H9 (cell line): ENCODE measurements around the gene MGAT4C. TPM values are rescaled to one million over a fixed set of nuclear protein-coding genes. Genes with fewer than 3 reads are reported as not detected.
A peak's percentile ranks its signal among the peaks of the same experiment; 100 is the strongest.

Experiments
- DNase-seq: peaks from one replicate; pipeline ENCODE4 v3.0.0-alpha.2; 2017
- H2AFZ ChIP-seq: one replicate; pipeline ENCODE4 v1.6.1; 2013; ENCODE audit warnings: mild to moderate bottlenecking, low read length, control low read depth, moderate library complexity
- H2AK5ac ChIP-seq: 2 replicates; pipeline ENCODE4 v1.6.1; 2013; ENCODE audit warnings: low read length, control low read depth, mixed read lengths; ENCODE audit not compliant: insufficient read length
- H2BK120ac ChIP-seq: one replicate; pipeline ENCODE4 v1.6.1; 2013; ENCODE audit warnings: low read depth, mild to moderate bottlenecking, low read length, control low read depth, inconsistent platforms; ENCODE audit not compliant: poor library complexity, severe bottlenecking
- H2BK12ac ChIP-seq: 2 replicates; pipeline ENCODE4 v1.6.1; 2013; ENCODE audit warnings: low read length, control low read depth, mixed read lengths, low read depth; ENCODE audit not compliant: insufficient read length
- H2BK15ac ChIP-seq: 2 replicates; pipeline ENCODE4 v1.6.1; 2013; ENCODE audit warnings: low read depth, low read length, control low read depth
- H2BK20ac ChIP-seq: one replicate; pipeline ENCODE4 v1.6.1; 2013; ENCODE audit warnings: low read depth, mild to moderate bottlenecking, low read length, control low read depth, inconsistent platforms; ENCODE audit not compliant: poor library complexity, severe bottlenecking
- H2BK5ac ChIP-seq: 2 replicates; pipeline ENCODE4 v1.6.1; 2013; ENCODE audit warnings: low read length, control low read depth, mixed read lengths; ENCODE audit not compliant: insufficient read length
- H3K14ac ChIP-seq: 2 replicates; pipeline ENCODE4 v1.6.1; 2013; ENCODE audit warnings: low read length, control low read depth; ENCODE audit not compliant: insufficient read depth
- H3K18ac ChIP-seq: 2 replicates; pipeline ENCODE4 v1.6.1; 2013; ENCODE audit warnings: low read depth, mild to moderate bottlenecking, mixed read lengths, low read length, control low read depth; ENCODE audit not compliant: insufficient read length
- H3K23ac ChIP-seq: 2 replicates; pipeline ENCODE4 v1.6.1; 2013; ENCODE audit warnings: low read length, control low read depth, mixed read lengths, low read depth; ENCODE audit not compliant: insufficient read length
- H3K23me2 ChIP-seq: 2 replicates; pipeline ENCODE4 v1.6.1; 2013; ENCODE audit warnings: low read depth, mild to moderate bottlenecking, mixed read lengths, low read length, control low read depth; ENCODE audit not compliant: insufficient read length, poor library complexity, severe bottlenecking
- H3K27ac ChIP-seq: 2 replicates; pipeline ENCODE4 v1.5.1; 2013; ENCODE audit warnings: low read length, control low read depth, mixed read lengths, low read depth; ENCODE audit not compliant: insufficient read length
- H3K27me3 ChIP-seq: 2 replicates; pipeline ENCODE4 v1.6.1; 2013; ENCODE audit warnings: low read length, control low read depth, inconsistent platforms; ENCODE audit not compliant: insufficient read depth
- H3K4ac ChIP-seq: 2 replicates; pipeline ENCODE4 v1.6.1; 2013; ENCODE audit warnings: low read depth, mild to moderate bottlenecking, control low read depth, inconsistent platforms, low read length, moderate library complexity
- H3K4me1 ChIP-seq: 2 replicates; pipeline ENCODE4 v1.6.1; 2013; ENCODE audit warnings: low read length, control low read depth, inconsistent platforms; ENCODE audit not compliant: insufficient read depth
- H3K4me2 ChIP-seq: 2 replicates; pipeline ENCODE4 v1.6.1; 2013; ENCODE audit warnings: low read length, control low read depth, mixed read lengths; ENCODE audit not compliant: insufficient read length, insufficient read depth
- H3K56ac ChIP-seq: 2 replicates; pipeline ENCODE4 v1.6.1; 2013; ENCODE audit warnings: low read depth, mild to moderate bottlenecking, mixed read lengths, low read length, control low read depth; ENCODE audit not compliant: insufficient read length
- H3K79me1 ChIP-seq: 2 replicates; pipeline ENCODE4 v1.6.1; 2013; ENCODE audit warnings: low read depth, mild to moderate bottlenecking, moderate library complexity, low read length, control low read depth, inconsistent platforms; ENCODE audit not compliant: insufficient read depth, poor library complexity, severe bottlenecking
- H3K79me2 ChIP-seq: 2 replicates; pipeline ENCODE4 v1.6.1; 2013; ENCODE audit warnings: low read length, control low read depth, inconsistent platforms; ENCODE audit not compliant: insufficient read depth
- H3K9ac ChIP-seq: 2 replicates; pipeline ENCODE4 v1.6.1; 2013; ENCODE audit warnings: low read length, control low read depth, mixed read lengths; ENCODE audit not compliant: insufficient read length; ENCODE audit errors: extremely low read depth
- H3K9me3 ChIP-seq: one replicate; pipeline ENCODE4 v1.6.1; 2013; ENCODE audit warnings: low read depth, low read length, inconsistent platforms; ENCODE audit not compliant: control insufficient read depth
- H3T11ph ChIP-seq: one replicate; pipeline ENCODE4 v1.6.1; 2013; ENCODE audit warnings: mild to moderate bottlenecking, low read length, control low read depth, inconsistent platforms
- H4K20me1 ChIP-seq: one replicate; pipeline ENCODE4 v1.6.1; 2013; ENCODE audit not compliant: control insufficient read depth, insufficient read length, insufficient read depth
- H4K5ac ChIP-seq: 2 replicates; pipeline ENCODE4 v1.6.1; 2013; ENCODE audit warnings: low read depth, mild to moderate bottlenecking, mixed read lengths, low read length, control low read depth; ENCODE audit not compliant: insufficient read length
- H4K8ac ChIP-seq: replicated peaks from 2 replicates; pipeline ENCODE4 v1.6.1; 2013; ENCODE audit warnings: low read length, control low read depth, mixed read lengths, low read depth; ENCODE audit not compliant: insufficient read length
- H4K91ac ChIP-seq: 2 replicates; pipeline ENCODE4 v1.6.1; 2013; ENCODE audit warnings: low read depth, mild to moderate bottlenecking, moderate library complexity, mixed read lengths, low read length, control low read depth; ENCODE audit not compliant: insufficient read length
- H3K27ac Mint-ChIP-seq, 3 experiments: 2 replicates in 2 of 3; 3 replicates in 1 of 3; pipeline ENCODE4 v1.8.0; 2020 to 2021; ENCODE audit warnings: mixed read lengths in 3 of 3, mild to moderate bottlenecking in 1 of 3, moderate library complexity in 1 of 3
- H3K27me3 Mint-ChIP-seq: 2 replicates; pipeline ENCODE4 v1.8.0; 2021; ENCODE audit warnings: low read depth, mild to moderate bottlenecking, moderate library complexity, mixed read lengths
- H3K36me3 Mint-ChIP-seq, 3 experiments: 2 replicates in 2 of 3; 3 replicates in 1 of 3; pipeline ENCODE4 v1.8.0; 2020 to 2021; ENCODE audit warnings: low read depth in 3 of 3, mixed read lengths in 3 of 3; ENCODE audit not compliant: insufficient read depth in 1 of 3
- H3K4me1 Mint-ChIP-seq, 2 experiments: 2 replicates each; pipeline ENCODE4 v1.8.0; 2020; ENCODE audit warnings: mixed read lengths in 2 of 2
- H3K4me3 Mint-ChIP-seq, 2 experiments: 2 replicates in 1 of 2; 3 replicates in 1 of 2; pipeline ENCODE4 v1.8.0; 2020 to 2021; ENCODE audit warnings: mild to moderate bottlenecking in 2 of 2, mixed read lengths in 2 of 2, moderate library complexity in 1 of 2
- H3K9me3 Mint-ChIP-seq, 2 experiments: 2 replicates in 1 of 2; 3 replicates in 1 of 2; pipeline ENCODE4 v1.8.0; 2020; ENCODE audit warnings: mild to moderate bottlenecking in 2 of 2, mixed read lengths in 2 of 2, moderate library complexity in 1 of 2
- WGBS: extraction: QIAGEN DNeasy Blood & Tissue Kit; methylation state at CpG from one replicate; pipeline ENCODE4 v1.1.7; 2013; ENCODE audit warnings: missing lambda C conversion rate, low lambda C conversion rate, mixed read lengths; ENCODE audit not compliant: insufficient read length; ENCODE audit errors: extremely low coverage; 5-methylcytosine and 5-hydroxymethylcytosine counted together
- total RNA-seq: library from RNA; stranded (reverse); gene quantifications from 2 replicates; pipeline ENCODE4 v1.2.1, GENCODE V29; 2021
- TF ChIP-seq, protein P1 (sequence below): fragments of 200-600 bp; sonication (generic); conservative IDR thresholded peaks from 3 replicates; pipeline ENCODE4 v1.8.0; 2021; ENCODE audit warnings: antibody characterized with exemption, mild to moderate bottlenecking

MGAT4C gene
- total RNA-seq, 1 experiment from 2014 or later = 1.3 TPM

DNA sequence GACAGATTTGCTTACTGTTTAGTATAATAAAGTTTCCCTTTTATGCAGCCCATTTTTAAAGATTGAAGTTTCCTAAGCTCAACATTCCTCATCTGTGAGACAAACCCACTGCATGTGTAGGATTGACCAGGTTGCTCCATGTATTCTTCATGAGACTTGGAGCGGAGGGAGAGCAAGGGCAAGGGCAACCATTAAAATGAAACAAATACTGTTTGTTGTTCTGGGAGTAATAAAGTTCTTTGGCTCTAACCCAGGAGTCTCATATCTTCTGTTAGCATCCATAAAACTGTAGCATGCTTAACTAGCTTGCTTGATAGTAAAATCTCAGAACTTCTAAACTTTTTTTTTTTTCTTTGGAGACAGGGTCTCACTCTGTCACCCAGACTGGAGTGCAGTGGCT lies 307.9 kb downstream of the MGAT4C start:
- H3K4ac ChIP-seq = no peak overlapping the region
- H3K9me3 Mint-ChIP-seq = peaks cover 8 to 14% of the 10 kb centered on the region in 2 experiments; a peak in 4 of 5 replicates

More for the DNA sequence above, 307.9 kb downstream of the MGAT4C start:
- Histone ChIP-seq H3K79me1 (no peaks in the 10 kb centered on the region), H4K8ac (no peak overlapping the region), H2BK120ac (no peak overlapping the region), H3K79me2 (no peaks in the 10 kb centered on the region), H2BK20ac (no peak overlapping the region), H3K4me1 (peaks cover 7% of the 10 kb centered on the region; the same call in 1 of the 2 replicates), H4K5ac (no peak overlapping the region), H4K91ac (no peak overlapping the region), H3K27me3 (no peaks in the 10 kb centered on the region), H3K9ac (no peak overlapping the region), H2AK5ac (no peak overlapping the region), H3K56ac (no peak overlapping the region), H3K14ac (no peak overlapping the region), H2AFZ (no peak overlapping the region), H2BK15ac (no peak overlapping the region), H3K4me2 (peak overlapping the region; percentile 30), H3K23ac (no peak overlapping the region), H3K9me3 (no peaks in the 10 kb centered on the region), H3K27ac (peak overlapping the region; percentile 94), H2BK12ac (no peak overlapping the region), H3K18ac (no peak overlapping the region), H2BK5ac (no peak overlapping the region), H4K20me1 (no peaks in the 10 kb centered on the region), H3K23me2 (no peaks in the 10 kb centered on the region), H3T11ph (no peak overlapping the region)
- H3K4me3 Mint-ChIP-seq = no peak overlapping the region
- WGBS = no CpG with 5 or more reads among the region's 1 CpG
- peaks cover 15 to 19% (median 16%) of the 10 kb centered on the region in 3 experiments for H3K36me3 Mint-ChIP-seq
- DNase-seq = no peak
- peaks cover 63 to 69% of the 10 kb centered on the region in 2 experiments for H3K4me1 Mint-ChIP-seq
- no peaks in the 10 kb centered on the region for H3K27me3 Mint-ChIP-seq
- TF ChIP-seq, protein P1, sequence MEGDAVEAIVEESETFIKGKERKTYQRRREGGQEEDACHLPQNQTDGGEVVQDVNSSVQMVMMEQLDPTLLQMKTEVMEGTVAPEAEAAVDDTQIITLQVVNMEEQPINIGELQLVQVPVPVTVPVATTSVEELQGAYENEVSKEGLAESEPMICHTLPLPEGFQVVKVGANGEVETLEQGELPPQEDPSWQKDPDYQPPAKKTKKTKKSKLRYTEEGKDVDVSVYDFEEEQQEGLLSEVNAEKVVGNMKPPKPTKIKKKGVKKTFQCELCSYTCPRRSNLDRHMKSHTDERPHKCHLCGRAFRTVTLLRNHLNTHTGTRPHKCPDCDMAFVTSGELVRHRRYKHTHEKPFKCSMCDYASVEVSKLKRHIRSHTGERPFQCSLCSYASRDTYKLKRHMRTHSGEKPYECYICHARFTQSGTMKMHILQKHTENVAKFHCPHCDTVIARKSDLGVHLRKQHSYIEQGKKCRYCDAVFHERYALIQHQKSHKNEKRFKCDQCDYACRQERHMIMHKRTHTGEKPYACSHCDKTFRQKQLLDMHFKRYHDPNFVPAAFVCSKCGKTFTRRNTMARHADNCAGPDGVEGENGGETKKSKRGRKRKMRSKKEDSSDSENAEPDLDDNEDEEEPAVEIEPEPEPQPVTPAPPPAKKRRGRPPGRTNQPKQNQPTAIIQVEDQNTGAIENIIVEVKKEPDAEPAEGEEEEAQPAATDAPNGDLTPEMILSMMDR = no peak
- peak overlapping the region; percentile 93 to 99 (median 97) for H3K27ac Mint-ChIP-seq
